Mammary epithelial cell (primary cell): ENCODE measurements around the gene OSTM1.

Experiments
- CTCF ChIP-seq, 2 donors: IDR thresholded peaks in 1 of 2; conservative IDR thresholded peaks in 1 of 2; 2 replicates each; pipeline ENCODE4 v1.5.1; 2011 to 2012; ENCODE audit warnings: inconsistent platforms in 2 of 2, low read length in 2 of 2, mild to moderate bottlenecking in 2 of 2, control low read depth in 1 of 2, low read depth in 1 of 2; ENCODE audit not compliant: insufficient read depth in 1 of 2; ENCODE audit errors: extremely low read depth in 1 of 2
- EZH2 ChIP-seq: IDR thresholded peaks from 2 replicates; pipeline ENCODE4 v1.6.1; 2012; ENCODE audit warnings: low read length, inconsistent platforms, borderline replicate concordance

- TF ChIP-seq CTCF (conservative IDR thresholded peaks at IDR 0.05 in 1 of 2, IDR thresholded peaks at IDR 0.05 in 1 of 2; ENCODE audit: extremely low read depth in 1 of 2, insufficient read depth in 1 of 2, low read depth in 1 of 2, low read length in 2 of 2) (no peak), EZH2 (no peak)
Observed at GRCh38 chr6:108005961-108006360, 68.6 kb downstream of the OSTM1 start.
